ENCODE data around the gene NACC1.

The NACC1 gene

DNA sequence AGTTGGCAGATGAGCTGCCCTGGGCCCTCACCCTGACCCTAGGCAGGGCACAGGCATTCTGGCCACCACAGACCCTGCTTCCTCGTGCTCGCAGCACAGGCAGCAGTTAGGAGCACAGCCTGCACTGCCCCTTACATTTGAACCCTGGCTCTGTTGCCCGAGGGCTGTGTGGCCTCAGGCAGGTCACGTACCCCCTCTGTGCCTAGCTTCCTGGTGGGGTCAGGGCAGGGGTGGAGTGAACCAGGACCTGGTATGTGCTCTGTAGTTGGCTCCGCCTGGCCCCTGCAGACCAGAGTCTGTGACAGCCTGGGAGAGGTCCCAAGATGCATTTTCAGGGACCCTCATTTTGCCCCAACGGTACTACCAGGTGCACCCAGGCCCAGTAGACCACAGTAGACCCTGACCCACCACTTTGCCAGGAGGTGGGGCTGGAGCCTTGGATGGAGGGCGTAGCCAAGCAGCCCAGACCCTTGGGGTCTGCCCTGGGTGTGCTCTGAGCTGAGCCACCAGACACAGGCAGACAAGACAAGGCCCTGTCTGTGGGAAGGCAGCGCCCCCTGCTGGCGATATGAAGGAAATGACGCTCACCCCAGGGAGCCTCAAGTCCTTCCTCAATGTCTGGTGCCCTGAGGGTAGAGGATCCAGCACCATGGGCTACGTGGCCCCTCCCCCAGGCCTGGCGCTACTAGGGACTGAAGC lies 24.5 kb upstream of the NACC1 start:
- FAIRE-seq (peak; percentile 29), DNase-seq (ENCODE audit: insufficient read length, low spot score) (peak; percentile 97)
- TF ChIP-seq, protein P1, sequence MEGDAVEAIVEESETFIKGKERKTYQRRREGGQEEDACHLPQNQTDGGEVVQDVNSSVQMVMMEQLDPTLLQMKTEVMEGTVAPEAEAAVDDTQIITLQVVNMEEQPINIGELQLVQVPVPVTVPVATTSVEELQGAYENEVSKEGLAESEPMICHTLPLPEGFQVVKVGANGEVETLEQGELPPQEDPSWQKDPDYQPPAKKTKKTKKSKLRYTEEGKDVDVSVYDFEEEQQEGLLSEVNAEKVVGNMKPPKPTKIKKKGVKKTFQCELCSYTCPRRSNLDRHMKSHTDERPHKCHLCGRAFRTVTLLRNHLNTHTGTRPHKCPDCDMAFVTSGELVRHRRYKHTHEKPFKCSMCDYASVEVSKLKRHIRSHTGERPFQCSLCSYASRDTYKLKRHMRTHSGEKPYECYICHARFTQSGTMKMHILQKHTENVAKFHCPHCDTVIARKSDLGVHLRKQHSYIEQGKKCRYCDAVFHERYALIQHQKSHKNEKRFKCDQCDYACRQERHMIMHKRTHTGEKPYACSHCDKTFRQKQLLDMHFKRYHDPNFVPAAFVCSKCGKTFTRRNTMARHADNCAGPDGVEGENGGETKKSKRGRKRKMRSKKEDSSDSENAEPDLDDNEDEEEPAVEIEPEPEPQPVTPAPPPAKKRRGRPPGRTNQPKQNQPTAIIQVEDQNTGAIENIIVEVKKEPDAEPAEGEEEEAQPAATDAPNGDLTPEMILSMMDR (IDR thresholded peaks at IDR 0.05; ENCODE audit: insufficient read depth, missing control alignments): peak; percentile 96

DNA sequence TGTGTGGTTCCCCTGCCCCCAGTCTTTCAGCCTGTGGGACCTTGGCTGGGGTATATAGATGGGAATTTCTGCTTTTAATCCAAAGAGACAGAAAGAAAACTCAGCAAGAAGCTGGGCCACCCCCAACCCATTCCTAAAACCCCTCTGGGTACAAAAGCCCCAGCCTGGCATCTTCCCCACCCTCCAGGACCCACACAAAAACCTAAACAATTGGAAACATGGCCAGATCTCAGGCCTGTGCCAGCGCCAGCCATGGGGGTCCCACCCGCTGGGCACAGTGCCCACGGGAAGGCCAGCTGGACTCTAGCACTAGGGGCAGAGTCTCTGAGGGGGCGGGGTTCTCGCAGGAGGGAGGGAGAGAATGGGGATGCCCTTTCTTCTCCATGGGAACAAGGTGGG lies 24.0 kb upstream of the NACC1 start:
- no peak for DNase-seq (ENCODE audit: insufficient read length, low spot score)
- TF ChIP-seq, protein P1 (IDR thresholded peaks at IDR 0.05; ENCODE audit: insufficient read depth, missing control alignments): no peak
- FAIRE-seq: no peak

DNA sequence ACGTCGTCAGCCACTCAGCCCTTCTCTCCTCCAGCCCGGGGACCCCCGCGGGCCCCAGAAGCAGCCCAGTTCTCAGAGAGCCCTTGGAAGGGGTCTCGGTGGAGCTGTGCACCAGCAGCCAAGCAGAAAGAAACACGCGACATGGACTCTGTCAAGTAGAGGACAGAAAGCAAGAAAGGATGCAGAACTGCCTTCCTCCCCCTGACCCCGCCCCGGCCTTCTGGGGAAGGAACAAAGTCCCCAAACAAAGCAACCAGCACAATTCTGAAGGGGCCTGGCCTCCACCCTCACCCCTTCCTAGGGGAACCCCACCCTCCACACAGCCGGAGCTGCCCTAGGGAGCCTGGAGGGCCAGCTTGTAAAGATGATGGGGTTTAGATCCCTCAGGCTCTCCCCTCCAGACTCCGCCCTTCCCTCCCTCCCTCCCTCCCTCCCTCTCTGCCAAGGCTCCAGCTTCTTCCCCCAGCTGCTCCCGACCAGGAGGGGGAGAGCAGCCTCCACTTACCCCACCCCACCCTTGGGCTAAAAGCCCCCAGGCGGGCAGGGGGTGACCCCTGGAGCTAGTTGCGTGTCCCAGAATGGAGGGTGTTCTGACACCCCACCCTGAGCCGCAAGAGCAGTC lies 23.2 kb upstream of the NACC1 start:
- peak; percentile 77 for DNase-seq (ENCODE audit: insufficient read length, low spot score)
- TF ChIP-seq, protein P1 (IDR thresholded peaks at IDR 0.05; ENCODE audit: insufficient read depth, missing control alignments): no peak
- no peak for FAIRE-seq

DNA sequence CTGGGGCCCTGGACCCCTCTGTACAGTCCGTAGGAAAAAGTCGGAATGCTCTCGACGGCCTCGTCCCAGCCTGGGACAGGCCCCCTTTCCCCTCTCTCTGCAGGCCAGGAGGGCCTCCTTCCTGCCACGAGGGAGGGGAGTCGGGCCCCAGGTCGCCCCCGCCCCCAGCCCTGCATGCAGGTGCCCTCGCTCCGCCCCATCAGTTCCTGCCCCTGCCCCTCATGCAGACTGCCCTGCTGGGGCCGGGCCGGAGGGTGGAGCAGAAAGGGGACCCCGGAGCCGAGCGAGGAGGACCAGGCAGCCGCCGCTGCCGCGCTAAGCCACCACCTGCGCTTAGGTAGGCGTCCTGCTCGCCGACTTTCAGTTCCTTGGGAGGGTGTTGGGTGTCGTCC lies 22.7 kb upstream of the NACC1 start:
- no peak for DNase-seq (ENCODE audit: insufficient read length, low spot score)
- FAIRE-seq: no peak

DNA sequence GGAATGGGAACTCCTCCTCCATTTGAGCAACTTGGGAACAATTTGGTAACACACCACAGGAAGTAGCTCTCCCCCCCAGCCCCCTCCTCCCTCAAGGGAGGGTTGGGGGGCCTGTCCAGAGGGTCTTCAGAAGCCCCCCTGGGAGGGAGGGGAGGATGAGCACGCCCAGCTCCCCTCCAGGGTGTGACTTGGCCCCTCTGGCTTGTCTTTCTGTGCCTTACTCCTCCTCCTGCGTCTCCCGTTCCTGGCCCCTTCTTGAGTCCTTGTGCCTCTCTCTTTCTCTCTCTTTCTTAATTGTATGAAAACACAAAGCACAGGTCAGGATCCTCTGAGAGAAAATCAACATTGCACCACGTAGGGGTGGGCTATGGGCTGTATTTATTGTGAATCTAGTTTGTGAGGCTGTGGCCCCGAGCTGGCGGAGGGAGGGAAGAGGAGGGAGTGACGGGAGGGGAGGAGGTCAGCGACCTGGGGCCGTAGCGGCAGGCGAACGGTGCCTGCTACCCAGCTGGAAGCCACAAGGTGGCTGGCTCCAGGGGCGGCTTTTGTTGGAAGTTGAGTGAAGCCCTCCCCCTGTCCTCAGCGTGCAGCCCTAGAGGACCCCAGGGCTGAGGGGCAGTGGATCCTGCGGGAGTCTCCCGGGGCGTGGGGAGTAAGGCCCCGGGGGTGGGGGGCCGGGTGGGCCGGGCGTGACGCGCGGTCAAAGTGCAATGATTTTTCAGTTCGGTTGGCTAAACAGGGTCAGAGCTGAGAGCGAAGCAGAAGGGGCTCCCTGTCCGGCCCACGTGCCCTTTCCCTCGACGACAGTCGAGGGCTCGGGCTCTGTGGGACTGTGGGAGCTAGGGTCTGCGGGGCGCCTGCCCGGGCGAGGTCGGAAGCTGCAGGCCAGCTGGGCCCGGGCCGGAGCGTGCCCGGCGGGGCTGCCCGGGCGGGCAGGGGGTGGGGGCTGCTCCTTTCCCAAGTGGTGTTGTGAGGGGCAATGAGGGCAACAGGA lies 21.8 kb upstream of the NACC1 start:
- FAIRE-seq (no peak), DNase-seq (ENCODE audit: insufficient read length, low spot score) (no peak)

More for the DNA sequence above, 22.7 kb upstream of the NACC1 start:
- TF ChIP-seq, protein P1 (IDR thresholded peaks at IDR 0.05; ENCODE audit: insufficient read depth, missing control alignments): no peak

DNA sequence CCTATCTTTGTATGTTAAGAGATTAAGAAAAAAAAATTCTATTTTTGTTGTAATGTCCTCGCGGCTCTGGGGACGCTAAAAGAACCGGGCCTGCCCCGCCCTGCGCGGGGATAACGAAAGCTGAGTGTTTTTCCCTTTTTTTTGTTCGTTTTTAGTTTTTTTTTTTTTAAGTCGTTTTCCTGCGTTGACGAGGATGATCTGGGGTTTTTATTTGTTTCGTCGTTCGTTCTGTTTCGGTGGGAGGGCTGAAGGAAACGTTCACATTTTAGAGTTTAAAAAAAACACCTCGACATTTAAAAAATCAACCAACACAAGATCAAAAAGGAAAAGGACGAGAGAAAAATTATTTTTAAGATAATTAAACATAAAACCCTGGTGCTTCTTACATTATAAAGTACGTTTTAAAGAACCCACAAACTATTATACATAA lies 21.0 kb upstream of the NACC1 start:
- FAIRE-seq (no peak), DNase-seq (ENCODE audit: insufficient read length, low spot score) (no peak)
- TF ChIP-seq, protein P1 (IDR thresholded peaks at IDR 0.05; ENCODE audit: insufficient read depth, missing control alignments): no peak

More for the DNA sequence above, 21.8 kb upstream of the NACC1 start:
- TF ChIP-seq, protein P1 (IDR thresholded peaks at IDR 0.05; ENCODE audit: insufficient read depth, missing control alignments): no peak

Data from D721Med (cell line).